Astrocyte (in vitro differentiated cells and primary cell): ENCODE results near the gene ADGRD1. TPM values are rescaled to one million over a fixed set of nuclear protein-coding genes. Genes with fewer than 3 reads are reported as not detected.

Source experiments
- DNase-seq: peaks from one replicate; pipeline ENCODE4 v3.0.0-alpha.2; 2010; ENCODE audit warnings: low read depth
- FAIRE-seq: peaks from 2 replicates; lab custom pipeline; 2011; peaks lifted over from hg19 to GRCh38; lab: Jason Lieb, UNC
- H2AFZ ChIP-seq: 2 replicates; pipeline ENCODE4 v1.6.0; 2012; ENCODE audit warnings: low read depth, low read length, inconsistent platforms
- H3K27ac ChIP-seq: 2 replicates; pipeline ENCODE4 v1.5.1; 2011; ENCODE audit warnings: low read depth, low read length, inconsistent platforms
- H3K27me3 ChIP-seq: 2 replicates; pipeline ENCODE4 v1.6.0; 2011; ENCODE audit warnings: low read length, inconsistent platforms; ENCODE audit not compliant: insufficient read depth
- H3K36me3 ChIP-seq: 2 replicates; pipeline ENCODE4 v1.5.1; 2011; ENCODE audit warnings: low read length, inconsistent platforms; ENCODE audit not compliant: insufficient read depth
- H3K4me1 ChIP-seq: 2 replicates; pipeline ENCODE4 v1.5.1; 2011; ENCODE audit warnings: low read length, inconsistent platforms; ENCODE audit not compliant: insufficient read depth
- H3K4me2 ChIP-seq: 2 replicates; pipeline ENCODE4 v1.6.0; 2012; ENCODE audit warnings: low read length, inconsistent platforms
- H3K4me3 ChIP-seq: 2 replicates; pipeline ENCODE4 v1.5.1; 2011; ENCODE audit warnings: low read depth, mild to moderate bottlenecking, low read length, inconsistent platforms; ENCODE audit not compliant: insufficient read depth
- H3K79me2 ChIP-seq: 2 replicates; pipeline ENCODE4 v1.6.0; 2012; ENCODE audit warnings: mild to moderate bottlenecking, low read length, inconsistent platforms; ENCODE audit not compliant: insufficient read depth
- H3K9ac ChIP-seq: 2 replicates; pipeline ENCODE4 v1.6.0; 2012; ENCODE audit warnings: mild to moderate bottlenecking, low read length, inconsistent platforms
- H3K9me3 ChIP-seq: 2 replicates; pipeline ENCODE4 v1.5.1; 2012; ENCODE audit warnings: low read depth, mild to moderate bottlenecking, low read length, inconsistent platforms; ENCODE audit not compliant: insufficient read depth
- H4K20me1 ChIP-seq: 2 replicates; pipeline ENCODE4 v1.6.0; 2012; ENCODE audit warnings: low read length, inconsistent platforms; ENCODE audit not compliant: insufficient read depth
- H3K27ac Mint-ChIP-seq: one replicate; pipeline ENCODE4 v1.8.0; 2021; ENCODE audit warnings: mild to moderate bottlenecking, mixed read lengths; ENCODE audit not compliant: unreplicated experiment
- H3K27me3 Mint-ChIP-seq: one replicate; pipeline ENCODE4 v1.8.0; 2021; ENCODE audit warnings: low read depth, mixed read lengths; ENCODE audit not compliant: unreplicated experiment
- H3K36me3 Mint-ChIP-seq: one replicate; pipeline ENCODE4 v1.8.0; 2021; ENCODE audit warnings: low read depth, mixed read lengths; ENCODE audit not compliant: unreplicated experiment
- H3K4me1 Mint-ChIP-seq: one replicate; pipeline ENCODE4 v1.8.0; 2021; ENCODE audit warnings: low read depth, mixed read lengths; ENCODE audit not compliant: unreplicated experiment
- H3K4me3 Mint-ChIP-seq: one replicate; pipeline ENCODE4 v1.8.0; 2021; ENCODE audit warnings: mild to moderate bottlenecking, moderate library complexity, mixed read lengths; ENCODE audit not compliant: unreplicated experiment
- H3K9me3 Mint-ChIP-seq: one replicate; pipeline ENCODE4 v1.8.0; 2021; ENCODE audit warnings: mild to moderate bottlenecking, mixed read lengths; ENCODE audit not compliant: unreplicated experiment
- CTCF ChIP-seq: IDR thresholded peaks from 2 replicates; pipeline ENCODE4 v1.5.1; 2011; ENCODE audit warnings: low read depth, mild to moderate bottlenecking, inconsistent platforms, low read length, moderate library complexity; ENCODE audit not compliant: insufficient read depth
- EZH2 ChIP-seq: IDR thresholded peaks from 2 replicates; pipeline ENCODE4 v1.6.1; 2012; ENCODE audit warnings: mild to moderate bottlenecking, low read length, inconsistent platforms; ENCODE audit not compliant: insufficient read depth
- total RNA-seq: library from RNA; stranded (reverse); gene quantifications from 2 replicates; pipeline ENCODE4 v1.2.1, GENCODE V29; 2021

Gene ADGRD1
- total RNA-seq, 1 donor from 2014 or later, result 3.0 TPM

GRCh38 chr12:130948136-130948535, 5.6 kb upstream of the ADGRD1 start:
- H3K36me3 ChIP-seq, result no peaks in the 10 kb centered on the region
- H3K27me3 Mint-ChIP-seq, result peaks cover 10% of the 10 kb centered on the region
- H3K9me3 Mint-ChIP-seq, result peaks cover 5% of the 10 kb centered on the region
- DNase-seq, result no peak
- H4K20me1 ChIP-seq, result no peaks in the 10 kb centered on the region
- no peak overlapping the region for H3K27ac Mint-ChIP-seq
- H3K36me3 Mint-ChIP-seq, result no peaks in the 10 kb centered on the region
- no peaks in the 10 kb centered on the region for H3K4me1 ChIP-seq
- no peak overlapping the region for H3K27ac ChIP-seq
- no peak overlapping the region for H2AFZ ChIP-seq
- H3K4me3 ChIP-seq, result no peak overlapping the region
- no peaks in the 10 kb centered on the region for H3K9me3 ChIP-seq
- no peaks in the 10 kb centered on the region for H3K79me2 ChIP-seq
- no peak overlapping the region for H3K4me3 Mint-ChIP-seq
- H3K4me1 Mint-ChIP-seq, result no peaks in the 10 kb centered on the region
- no peaks in the 10 kb centered on the region for H3K27me3 ChIP-seq
- no peak overlapping the region for H3K4me2 ChIP-seq
- TF ChIP-seq CTCF (no peak), EZH2 (no peak)
- FAIRE-seq, result no peak
- H3K9ac ChIP-seq, result no peak overlapping the region

- no peak overlapping the region for H3K27ac Mint-ChIP-seq
- no peaks in the 10 kb centered on the region for H4K20me1 ChIP-seq
- no peak for FAIRE-seq
- H3K4me1 Mint-ChIP-seq, result peaks cover 3% of the 10 kb centered on the region
- DNase-seq, result no peak
- peaks cover 5% of the 10 kb centered on the region for H3K9me3 Mint-ChIP-seq
- peaks cover 10% of the 10 kb centered on the region for H3K27me3 Mint-ChIP-seq
- H3K9me3 ChIP-seq, result no peaks in the 10 kb centered on the region
- TF ChIP-seq CTCF, result no peak
- no peak overlapping the region for H3K4me3 Mint-ChIP-seq
- no peak overlapping the region for H3K9ac ChIP-seq
- H3K27me3 ChIP-seq, result no peaks in the 10 kb centered on the region
- no peaks in the 10 kb centered on the region for H3K79me2 ChIP-seq
- no peaks in the 10 kb centered on the region for H3K4me1 ChIP-seq
- no peaks in the 10 kb centered on the region for H3K36me3 ChIP-seq
- H3K36me3 Mint-ChIP-seq, result no peaks in the 10 kb centered on the region
- H3K27ac ChIP-seq, result no peak overlapping the region
- no peak overlapping the region for H2AFZ ChIP-seq
- no peak overlapping the region for H3K4me2 ChIP-seq
- no peak overlapping the region for H3K4me3 ChIP-seq
These were observed 5.0 kb upstream of the ADGRD1 start for GRCh38 chr12:130948751-130949150.

DNA sequence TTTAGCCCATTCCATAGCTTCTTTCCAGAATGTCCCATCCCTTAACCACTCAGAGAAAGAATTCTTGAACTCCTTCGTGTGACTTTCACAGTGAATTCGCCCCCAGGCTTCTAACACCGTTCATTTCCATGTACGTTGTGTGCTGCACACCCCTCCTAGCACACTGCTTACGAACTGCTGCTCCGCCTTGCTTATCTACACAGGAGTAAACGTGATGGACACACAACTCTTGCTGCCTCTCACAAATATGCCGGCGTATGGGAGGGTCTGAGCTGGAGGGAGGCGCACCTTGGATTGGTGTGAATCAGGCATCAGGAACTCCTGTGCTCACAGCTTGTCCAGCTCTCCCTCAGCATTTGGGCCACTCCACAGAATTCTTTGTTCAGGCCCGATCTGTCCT, 3.9 kb upstream of the ADGRD1 start:
- DNase-seq, result no peak
- Histone ChIP-seq H3K4me1 (no peaks in the 10 kb centered on the region), H3K4me3 (no peak overlapping the region), H3K9ac (no peak overlapping the region), H3K79me2 (no peaks in the 10 kb centered on the region), H2AFZ (no peak overlapping the region), H3K4me2 (no peak overlapping the region), H3K36me3 (no peaks in the 10 kb centered on the region), H4K20me1 (no peaks in the 10 kb centered on the region), H3K27ac (no peak overlapping the region), H3K27me3 (peaks cover 2% of the 10 kb centered on the region), H3K9me3 (no peaks in the 10 kb centered on the region)
- Mint-ChIP-seq H3K36me3 (no peaks in the 10 kb centered on the region), H3K27ac (no peak overlapping the region), H3K4me1 (peaks cover 6% of the 10 kb centered on the region), H3K27me3 (peaks cover 10% of the 10 kb centered on the region), H3K4me3 (no peak overlapping the region), H3K9me3 (peaks cover 5% of the 10 kb centered on the region)
- TF ChIP-seq CTCF (no peak), EZH2 (no peak)
- no peak for FAIRE-seq
